HFF-Myc (cell line): ENCODE data around the gene UQCR11.

Source experiments
- DNase-seq: peaks from one replicate; pipeline ENCODE4 v3.0.0-alpha.2; 2011; ENCODE audit warnings: low read depth; ENCODE audit errors: extremely low read depth
- H3K4me3 ChIP-seq: replicated peaks from 2 replicates; pipeline ENCODE4 v1.5.1; 2011; ENCODE audit warnings: low read depth, mild to moderate bottlenecking, control low read depth, low read length
- CTCF ChIP-seq: IDR thresholded peaks from 2 replicates; pipeline ENCODE4 v1.5.1; 2012; ENCODE audit warnings: mild to moderate bottlenecking, low read depth, low read length, control low read depth; ENCODE audit errors: missing control alignments

UQCR11 gene

GRCh38 chr19:1650650-1651567 is 45.6 kb upstream of the UQCR11 start:
- H3K4me3 ChIP-seq: peak overlapping the region; percentile 82
- DNase-seq: no peak
- no peak for TF ChIP-seq CTCF

GRCh38 chr19:1649706-1650649 is 44.7 kb upstream of the UQCR11 start:
- no peak for TF ChIP-seq CTCF
- DNase-seq: no peak
- peak overlapping the region; percentile 82 for H3K4me3 ChIP-seq

- no peak for DNase-seq
- no peak overlapping the region for H3K4me3 ChIP-seq
- no peak for TF ChIP-seq CTCF
Measured at GRCh38 chr19:1648920-1649541, 43.8 kb upstream of the UQCR11 start.

- TF ChIP-seq CTCF: no peak
- no peak for DNase-seq
- no peak overlapping the region for H3K4me3 ChIP-seq
Measured at GRCh38 chr19:1648459-1648849, 43.2 kb upstream of the UQCR11 start.

- no peak for TF ChIP-seq CTCF
- DNase-seq: no peak
- H3K4me3 ChIP-seq: no peak overlapping the region
Measured at GRCh38 chr19:1647501-1648458, 42.5 kb upstream of the UQCR11 start.
